ENCODE data around the gene TIMM22.

The TIMM22 gene

GRCh38 chr17:1002771-1003555 is 6.0 kb downstream of the TIMM22 start:
- DNase-seq = peak; percentile 76

- no peak for DNase-seq
Measured at GRCh38 chr17:1003633-1003971, 6.7 kb downstream of the TIMM22 start.

DNA sequence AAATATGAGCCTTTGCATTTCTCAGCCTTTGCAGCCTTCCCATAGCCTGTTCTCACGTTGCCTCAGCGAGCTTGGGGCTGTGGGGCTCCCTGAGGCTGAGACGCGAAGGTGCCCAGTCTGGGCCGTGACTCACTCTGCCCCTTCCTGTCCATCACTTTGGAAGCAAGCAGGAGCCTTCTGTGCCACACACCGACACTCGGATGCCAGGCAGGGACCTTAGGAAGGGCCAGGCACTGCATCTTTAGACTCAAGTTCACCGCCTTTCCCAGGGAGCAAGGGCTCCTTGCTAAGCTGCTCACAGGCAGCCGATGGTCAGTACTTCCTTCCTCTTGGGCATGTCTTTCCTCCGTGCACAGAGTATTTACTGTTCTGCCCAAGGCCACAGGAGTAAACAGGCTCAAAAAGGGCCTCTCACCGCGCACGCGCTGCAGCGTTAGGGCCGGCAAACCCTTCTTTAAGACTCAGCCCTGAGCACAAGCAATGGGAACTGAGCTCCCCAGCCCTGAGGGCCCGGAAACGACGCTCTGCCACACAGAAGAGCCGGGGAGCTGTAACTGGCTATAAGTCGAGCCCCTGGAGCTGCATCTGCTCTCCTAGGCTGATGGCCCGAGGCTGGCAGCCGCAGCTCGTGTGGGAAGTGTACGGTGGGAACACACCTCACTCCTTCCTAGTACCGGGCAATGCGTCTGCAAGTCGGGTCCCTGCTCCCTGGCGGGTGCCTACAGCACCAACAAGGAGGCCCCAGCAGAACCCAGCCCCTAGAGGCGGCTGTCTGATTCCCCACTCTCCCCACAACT is 7.2 kb downstream of the TIMM22 start:
- DNase-seq = no peak

GRCh38 chr17:1004769-1005295 is 7.9 kb downstream of the TIMM22 start:
- no peak for DNase-seq

DNA sequence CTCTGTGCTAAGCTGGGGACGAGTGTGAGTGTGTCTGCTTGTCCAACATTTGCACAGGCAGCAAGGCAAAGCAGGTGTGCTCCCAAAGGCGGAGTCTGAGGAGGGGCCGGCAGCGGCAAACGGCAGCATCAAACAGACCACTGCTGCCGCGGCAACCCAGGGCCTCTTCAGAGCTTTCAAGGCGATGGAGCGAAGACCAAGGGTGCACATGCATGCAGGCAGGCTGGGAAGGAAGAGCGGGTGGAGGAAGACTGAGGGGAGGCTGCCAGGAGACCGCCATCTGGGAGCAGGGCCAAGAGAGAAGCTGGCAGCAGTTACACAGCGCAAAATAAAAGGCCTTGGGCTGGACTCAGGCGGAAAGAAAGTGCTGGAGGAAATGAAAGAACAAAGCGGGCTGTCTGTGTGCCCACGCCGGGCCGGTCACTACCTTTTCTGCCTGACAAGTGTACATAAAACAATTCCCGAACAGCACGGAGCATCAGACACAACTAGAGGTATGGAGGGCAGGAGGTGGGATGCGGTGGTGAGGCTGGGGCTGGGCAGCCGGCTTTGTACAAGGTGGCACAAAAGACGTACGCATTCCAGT is 8.5 kb downstream of the TIMM22 start:
- DNase-seq = peak; percentile 61

GRCh38 chr17:1006054-1006453 is 9.1 kb downstream of the TIMM22 start:
- DNase-seq = no peak

DNA sequence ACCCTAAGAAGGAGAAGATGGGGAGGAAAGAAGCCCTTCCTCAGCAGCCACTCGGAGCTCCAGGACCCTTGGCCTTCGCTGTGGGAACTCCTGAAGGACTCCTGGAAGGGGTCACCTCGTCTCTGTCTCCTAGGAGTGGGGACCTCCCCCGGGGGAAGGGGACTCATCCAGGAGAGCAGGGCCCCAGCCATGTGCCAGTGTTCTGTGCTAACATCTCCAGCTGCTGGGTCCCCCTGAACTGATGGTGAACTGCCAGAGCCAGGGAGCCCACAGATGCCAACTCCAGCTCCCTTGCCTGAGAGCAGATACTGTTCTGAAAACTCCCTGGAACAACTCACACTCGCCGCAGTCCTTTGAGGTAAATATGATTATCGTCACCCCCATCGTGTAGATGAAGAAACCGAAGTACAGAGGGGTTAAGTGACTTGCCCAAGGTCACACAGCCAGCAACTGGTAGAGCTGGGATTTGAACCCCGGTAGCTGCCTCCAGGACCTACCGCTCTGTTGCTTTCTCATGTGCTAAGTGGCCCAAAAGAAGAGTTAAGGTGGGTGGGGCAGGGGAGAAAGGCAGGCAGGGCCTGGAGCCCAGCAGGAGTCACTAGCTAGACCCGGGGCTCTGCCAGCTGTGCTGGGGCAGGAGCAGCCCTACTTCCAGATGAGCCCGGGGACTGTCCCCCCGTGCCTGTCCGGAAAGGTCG is 10.5 kb downstream of the TIMM22 start:
- DNase-seq = no peak

GRCh38 chr17:1008008-1008761 is 11.3 kb downstream of the TIMM22 start:
- no peak for DNase-seq

DNA sequence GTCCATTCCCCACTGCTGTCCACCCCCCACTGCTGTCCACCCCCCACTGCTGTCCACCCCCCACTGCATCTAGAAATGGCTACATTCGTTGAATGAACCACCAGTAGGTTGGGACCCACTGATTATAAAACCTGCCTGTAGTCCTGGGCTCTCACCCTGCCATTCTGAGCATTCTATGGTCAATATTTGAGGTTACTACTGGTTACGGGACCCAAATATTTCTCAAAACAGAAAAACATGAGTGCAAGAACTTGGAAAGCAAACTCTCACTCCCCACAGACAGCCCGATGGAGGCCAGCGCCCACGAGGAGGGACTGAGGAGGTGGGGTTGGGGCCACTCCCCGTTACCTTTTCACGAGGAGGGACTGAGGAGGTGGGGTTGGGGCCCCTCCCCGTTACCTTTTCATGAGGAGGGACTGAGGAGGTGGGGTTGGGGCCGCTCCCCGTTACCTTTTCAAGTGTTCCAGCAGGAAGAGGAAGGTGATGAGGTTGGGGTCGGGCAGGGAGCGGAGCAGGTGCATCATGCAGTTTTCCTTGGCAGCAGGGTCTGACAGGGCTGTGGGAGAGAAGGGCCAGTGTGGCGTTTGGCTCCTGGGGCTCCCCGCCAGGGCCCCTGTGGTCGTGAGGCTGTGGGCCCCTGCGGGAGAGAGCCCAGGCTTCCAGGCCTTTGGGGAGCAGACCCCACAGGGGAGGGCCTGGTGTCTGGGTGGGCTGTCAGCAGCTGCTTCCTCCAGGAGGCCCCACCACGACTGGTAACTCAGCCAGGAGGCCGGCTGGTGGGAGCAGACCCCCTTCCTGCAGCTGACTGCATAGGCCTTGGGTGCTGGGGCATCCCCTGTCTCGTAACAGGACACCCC is 12.5 kb downstream of the TIMM22 start:
- no peak for DNase-seq

- DNase-seq = no peak
Measured at GRCh38 chr17:1010086-1010450, 13.1 kb downstream of the TIMM22 start.

DNA sequence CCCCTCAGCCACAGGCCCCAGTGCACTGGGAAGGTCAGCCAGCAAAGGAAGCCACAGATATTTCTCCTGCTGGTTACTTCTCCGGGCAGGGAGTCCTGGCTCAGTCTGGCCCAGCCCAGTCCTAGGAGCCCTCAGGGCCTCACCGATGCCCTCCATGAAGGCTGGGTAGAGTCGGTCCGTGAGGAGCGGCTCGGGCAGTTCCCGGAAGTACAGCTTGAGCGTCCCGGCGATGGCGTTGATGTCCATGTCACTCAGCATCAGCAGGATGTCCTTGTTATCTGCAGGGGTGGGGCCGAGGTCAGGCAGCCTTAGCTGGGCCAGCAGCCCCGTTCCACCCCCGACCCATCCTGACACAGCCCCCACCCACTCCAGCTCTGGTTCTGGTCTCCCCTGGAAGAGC is 13.7 kb downstream of the TIMM22 start:
- no peak for DNase-seq

GRCh38 chr17:1011138-1011537 is 14.2 kb downstream of the TIMM22 start:
- no peak for DNase-seq

- DNase-seq = no peak
Measured at GRCh38 chr17:1011760-1012735, 15.1 kb downstream of the TIMM22 start.

DNA sequence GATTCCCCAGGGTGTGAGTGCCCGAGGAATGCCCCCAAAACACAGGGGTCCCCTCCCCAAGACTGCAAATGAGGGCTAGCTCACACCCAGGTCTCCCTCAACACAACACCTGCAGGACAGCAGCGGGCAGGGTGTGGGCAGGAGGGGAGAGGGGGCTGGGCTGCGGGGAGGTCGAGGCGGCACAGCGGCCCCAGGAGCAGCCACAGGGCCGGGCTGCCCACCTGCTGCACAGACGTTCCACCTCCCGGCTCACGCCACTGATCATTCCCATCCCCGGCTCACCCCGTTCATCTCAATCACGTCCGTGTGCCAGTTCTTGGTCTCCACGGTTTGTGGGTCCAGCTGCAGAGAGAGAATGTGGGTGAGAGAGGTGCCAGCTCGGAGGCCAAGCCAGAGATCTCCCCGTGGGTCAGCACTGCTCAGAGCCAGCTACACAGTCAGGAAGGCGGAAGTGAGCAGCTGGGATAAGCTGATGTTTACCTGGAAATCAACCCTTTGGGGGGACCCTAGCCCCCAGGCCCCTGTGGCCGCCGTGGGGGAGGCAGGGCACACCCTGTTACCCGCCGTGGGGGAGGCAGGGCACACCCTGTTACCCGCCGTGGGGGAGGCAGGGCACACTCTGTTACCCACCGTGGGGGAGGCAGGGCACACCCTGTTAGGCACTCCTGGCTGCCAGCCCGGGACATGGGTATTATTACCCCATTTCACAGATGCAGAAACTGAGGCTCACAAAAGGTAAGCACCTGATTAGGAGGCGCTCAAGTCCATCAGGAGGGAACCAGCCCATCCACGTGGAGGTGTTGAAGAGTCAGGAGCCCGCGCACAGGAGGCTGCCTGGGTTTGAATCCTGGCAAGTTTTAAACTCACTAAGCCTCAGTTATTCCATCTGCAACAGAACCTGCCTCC is 16.1 kb downstream of the TIMM22 start:
- no peak for DNase-seq

DNA sequence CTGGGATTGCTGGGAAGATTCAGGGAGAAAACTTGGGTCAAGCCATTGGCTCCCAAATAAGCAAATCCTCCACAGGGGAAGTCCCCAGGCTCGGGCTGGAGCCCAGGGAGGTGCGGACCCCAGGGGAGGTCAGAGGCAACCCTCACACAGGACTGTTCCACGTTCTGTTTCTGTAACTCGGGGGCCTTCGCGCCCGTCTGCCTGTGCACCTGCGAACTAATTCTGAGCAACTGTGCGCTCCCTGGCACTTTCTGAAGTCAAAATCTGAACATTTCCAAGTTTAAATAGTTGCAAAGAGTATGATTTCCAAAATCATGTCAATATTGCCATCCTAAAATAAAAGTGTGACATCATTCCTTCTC is 16.8 kb downstream of the TIMM22 start:
- DNase-seq = no peak

DNA sequence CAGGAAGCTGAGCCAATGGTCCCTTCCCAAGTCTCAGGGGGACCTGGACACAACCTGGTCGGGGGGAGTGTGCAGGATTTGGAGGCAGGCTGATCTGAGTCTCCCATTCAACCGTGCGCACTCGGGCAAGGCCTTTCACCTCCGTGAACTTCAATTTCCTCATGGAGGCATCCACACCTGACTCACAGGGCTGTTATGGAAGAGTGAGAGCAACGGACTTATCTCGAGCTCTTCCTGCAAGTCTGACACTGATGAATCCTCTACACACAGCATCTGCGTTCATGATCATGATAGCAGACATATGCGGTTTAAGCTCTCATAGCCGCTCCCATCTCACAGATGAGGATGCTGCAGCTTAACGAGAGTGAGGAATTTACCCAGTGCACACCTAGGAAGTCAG is 21.6 kb downstream of the TIMM22 start:
- no peak for DNase-seq

GRCh38 chr17:1019451-1019850 is 22.5 kb downstream of the TIMM22 start:
- no peak for DNase-seq

- DNase-seq = no peak
Measured at GRCh38 chr17:1021147-1021546, 24.2 kb downstream of the TIMM22 start.

Data from fibroblast of skin of scalp (primary cell).